Choroid plexus epithelial cell (primary cell): ENCODE data around the gene CIRBP.
"Not testable (repeated sequence)": the region's sequence is repeated elsewhere in the genome, so short reads cannot be mapped to it uniquely, and the experiment has no call there.

Source experiments
- DNase-seq: peaks from one replicate; pipeline ENCODE4 v3.0.0-alpha.2; 2010; ENCODE audit warnings: low read depth
- H3K4me3 ChIP-seq: 2 replicates; pipeline ENCODE4 v1.5.1; 2011; ENCODE audit warnings: low read depth, mild to moderate bottlenecking, control low read depth, low read length, moderate library complexity
- TF ChIP-seq, protein P1 (sequence below): conservative IDR thresholded peaks from 2 replicates; pipeline ENCODE4 v1.5.1; 2011; ENCODE audit warnings: low read depth, mild to moderate bottlenecking, control low read depth, inconsistent platforms, low read length, moderate library complexity

Gene CIRBP

DNA sequence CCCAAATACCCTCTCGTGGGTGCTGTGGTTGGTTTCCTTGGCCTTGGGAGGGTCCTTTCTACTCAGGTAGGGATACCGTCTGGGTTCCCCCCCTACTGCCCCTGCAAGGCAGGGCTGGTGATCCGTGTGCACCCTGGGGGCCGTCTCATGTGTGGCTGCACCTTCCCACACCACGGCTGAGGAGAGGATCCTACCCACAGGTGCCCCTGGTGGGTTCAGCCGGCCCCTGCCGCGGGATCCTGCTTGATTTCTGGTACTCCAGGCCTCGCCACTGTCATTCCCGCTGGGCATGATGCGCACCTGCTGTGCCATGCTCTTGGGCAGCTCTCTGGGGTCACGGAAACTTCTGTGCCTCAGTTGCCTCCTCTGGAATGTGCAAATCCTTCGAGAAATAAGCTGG, 47.3 kb downstream of the CIRBP start:
- TF ChIP-seq, protein P1, sequence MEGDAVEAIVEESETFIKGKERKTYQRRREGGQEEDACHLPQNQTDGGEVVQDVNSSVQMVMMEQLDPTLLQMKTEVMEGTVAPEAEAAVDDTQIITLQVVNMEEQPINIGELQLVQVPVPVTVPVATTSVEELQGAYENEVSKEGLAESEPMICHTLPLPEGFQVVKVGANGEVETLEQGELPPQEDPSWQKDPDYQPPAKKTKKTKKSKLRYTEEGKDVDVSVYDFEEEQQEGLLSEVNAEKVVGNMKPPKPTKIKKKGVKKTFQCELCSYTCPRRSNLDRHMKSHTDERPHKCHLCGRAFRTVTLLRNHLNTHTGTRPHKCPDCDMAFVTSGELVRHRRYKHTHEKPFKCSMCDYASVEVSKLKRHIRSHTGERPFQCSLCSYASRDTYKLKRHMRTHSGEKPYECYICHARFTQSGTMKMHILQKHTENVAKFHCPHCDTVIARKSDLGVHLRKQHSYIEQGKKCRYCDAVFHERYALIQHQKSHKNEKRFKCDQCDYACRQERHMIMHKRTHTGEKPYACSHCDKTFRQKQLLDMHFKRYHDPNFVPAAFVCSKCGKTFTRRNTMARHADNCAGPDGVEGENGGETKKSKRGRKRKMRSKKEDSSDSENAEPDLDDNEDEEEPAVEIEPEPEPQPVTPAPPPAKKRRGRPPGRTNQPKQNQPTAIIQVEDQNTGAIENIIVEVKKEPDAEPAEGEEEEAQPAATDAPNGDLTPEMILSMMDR, result no peak
- no peak for DNase-seq

DNA sequence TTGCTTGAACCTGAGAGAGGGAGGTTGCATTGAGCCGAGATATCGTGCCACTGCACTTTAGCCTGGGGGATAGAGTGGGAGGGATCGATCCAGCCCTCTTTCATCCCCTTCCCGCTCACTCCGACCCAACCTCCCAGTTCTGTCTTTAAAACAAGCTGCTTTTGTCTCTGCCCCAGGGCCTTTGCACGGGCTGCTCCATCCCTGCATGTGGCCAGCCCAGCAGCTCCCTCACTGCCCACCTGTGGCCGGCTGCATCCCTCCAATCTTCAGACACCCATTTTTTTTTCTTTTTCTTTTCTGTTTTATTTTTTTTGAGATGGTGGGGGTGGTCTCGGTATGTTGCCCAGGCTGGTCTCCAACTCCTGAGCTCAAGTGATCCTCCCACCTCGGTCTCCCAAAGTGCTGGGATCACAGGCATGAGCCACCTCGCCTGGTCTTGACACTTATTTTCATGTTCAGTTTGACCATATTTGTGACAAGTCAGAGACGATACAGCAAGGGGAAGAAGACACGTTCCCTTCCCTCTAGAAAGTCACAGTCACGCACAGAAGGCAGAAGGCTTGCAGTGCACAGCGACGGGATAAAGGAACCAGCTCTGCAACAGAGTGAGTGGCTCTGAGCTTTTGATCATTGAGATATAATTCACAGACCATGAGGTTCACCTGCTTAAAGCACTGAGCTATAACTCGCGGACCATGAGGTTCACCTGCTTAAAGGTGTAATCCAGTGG, 48.3 kb downstream of the CIRBP start:
- no peak for DNase-seq
- TF ChIP-seq, protein P1, result no peak
- no peak overlapping the region for H3K4me3 ChIP-seq

More for the DNA sequence above, 47.3 kb downstream of the CIRBP start:
- no peak overlapping the region for H3K4me3 ChIP-seq

DNA sequence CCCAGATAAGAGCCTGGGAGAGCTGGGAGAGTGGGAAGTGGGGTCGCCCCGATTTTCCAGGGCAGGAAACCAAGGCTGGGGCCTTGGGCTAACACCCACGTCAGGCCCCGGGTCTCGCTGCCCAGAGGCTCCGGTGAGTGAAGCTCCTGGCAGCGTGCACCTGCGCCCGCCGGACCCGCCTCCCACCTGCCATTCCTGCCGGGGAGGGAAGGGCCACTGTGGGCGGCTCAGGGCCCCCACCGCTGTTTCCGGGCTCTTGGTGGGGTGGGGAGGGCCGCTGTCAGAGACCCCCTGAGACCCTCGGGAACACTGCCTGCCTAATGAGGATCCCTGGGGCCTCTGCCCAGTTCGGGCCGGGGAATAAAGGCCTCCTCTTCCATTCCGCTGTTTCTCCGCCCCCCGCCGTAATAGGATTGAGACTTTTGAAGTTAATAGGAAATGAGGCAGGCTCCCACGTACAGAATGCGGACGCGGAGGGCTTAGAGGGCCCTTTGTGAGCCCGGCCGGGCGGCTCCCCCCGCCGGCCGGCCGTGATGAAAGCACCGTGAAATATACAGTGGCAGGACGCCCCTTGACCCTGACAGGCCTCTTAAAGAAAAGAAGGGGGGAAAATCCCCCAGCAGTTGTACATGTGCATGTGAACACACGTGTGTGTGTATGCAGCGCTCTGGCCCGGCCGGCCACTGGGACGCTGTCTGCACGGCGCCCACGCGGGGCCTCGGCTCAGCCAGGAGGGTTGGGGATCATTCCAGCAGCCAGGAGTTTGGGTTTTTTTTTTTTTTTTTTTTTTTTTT, 49.7 kb downstream of the CIRBP start:
- no peak for DNase-seq
- TF ChIP-seq, protein P1, result no peak
- H3K4me3 ChIP-seq, result no peak overlapping the region

DNA sequence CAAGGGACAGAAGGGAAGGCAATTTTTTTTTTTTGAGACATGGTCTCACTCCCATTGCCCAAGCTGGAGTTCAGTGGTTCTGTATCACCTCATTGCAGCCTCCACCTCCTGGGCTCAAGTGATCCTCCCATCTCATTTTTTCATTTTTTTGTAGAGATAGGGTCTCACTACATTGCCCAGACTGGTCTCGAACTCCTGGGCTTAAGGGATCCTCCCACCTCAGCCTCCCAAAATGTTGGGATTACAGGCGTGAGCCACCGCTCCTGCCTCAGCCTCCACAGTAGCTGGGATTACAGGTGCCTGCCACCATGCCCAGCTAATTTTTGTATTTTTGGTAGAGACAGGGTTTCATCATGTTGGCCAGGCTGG, 51.1 kb downstream of the CIRBP start:
- not testable (repeated sequence) for DNase-seq, H3K4me3 ChIP-seq

DNA sequence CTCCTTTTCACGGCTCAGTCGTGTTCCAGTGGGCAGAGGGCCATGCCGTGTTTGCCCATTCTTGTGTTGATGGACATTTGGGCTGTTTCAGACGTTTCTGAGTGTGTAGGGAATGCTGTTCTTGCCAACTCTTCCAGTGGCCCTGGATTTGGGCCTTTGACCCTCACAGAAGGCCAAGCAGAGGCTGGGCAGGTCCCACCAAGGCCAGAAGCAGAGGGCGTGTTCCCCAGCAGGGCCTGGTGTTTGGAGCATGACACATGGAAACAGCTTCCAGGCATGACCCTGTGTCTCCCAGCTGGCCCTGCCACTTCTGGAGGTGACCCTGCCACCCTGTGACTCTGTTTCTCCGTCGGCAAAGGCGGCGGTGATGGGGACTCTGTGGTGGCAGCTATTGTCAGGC, 52.4 kb downstream of the CIRBP start:
- DNase-seq, result no peak
- TF ChIP-seq, protein P1, result no peak
- no peak overlapping the region for H3K4me3 ChIP-seq

DNA sequence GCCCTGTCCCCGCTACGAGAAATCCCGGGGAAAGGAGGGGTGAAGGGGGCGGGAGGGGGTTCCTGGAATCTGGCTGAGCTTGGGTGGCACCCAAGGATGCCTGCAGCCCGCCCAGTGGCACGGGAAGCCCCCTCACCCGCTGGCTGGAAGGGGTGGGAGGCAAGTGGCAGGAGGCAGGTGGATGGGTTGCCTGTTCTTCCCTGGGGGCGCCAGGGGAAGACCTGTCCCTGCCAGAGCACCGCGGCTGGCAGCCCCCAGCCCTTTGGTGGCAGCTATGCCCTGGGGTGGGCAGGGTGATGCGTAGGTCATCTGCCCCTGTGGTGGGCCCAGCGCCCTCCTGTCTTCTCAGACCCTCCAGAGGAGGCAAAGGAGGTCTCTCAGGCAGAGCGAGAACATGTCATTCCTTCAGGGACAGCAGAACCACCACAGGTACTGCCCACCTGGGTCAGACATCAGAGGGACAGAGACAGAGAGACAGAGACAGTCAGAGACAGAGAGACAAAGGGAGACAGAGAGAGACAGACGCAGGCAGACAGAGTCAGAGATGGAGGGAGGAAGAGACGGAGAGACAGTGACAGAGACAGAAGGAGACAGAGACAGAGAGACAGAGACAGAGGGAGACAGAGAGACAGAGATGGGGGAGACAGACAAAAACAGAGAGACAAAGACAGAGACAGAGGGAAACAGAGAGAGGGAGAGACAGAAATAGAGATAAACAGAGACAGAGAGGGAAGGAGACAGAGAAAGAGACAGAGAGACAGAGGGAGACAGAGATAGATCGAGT, 53.3 kb downstream of the CIRBP start:
- no peak for DNase-seq
- TF ChIP-seq, protein P1, result no peak
- no peak overlapping the region for H3K4me3 ChIP-seq

DNA sequence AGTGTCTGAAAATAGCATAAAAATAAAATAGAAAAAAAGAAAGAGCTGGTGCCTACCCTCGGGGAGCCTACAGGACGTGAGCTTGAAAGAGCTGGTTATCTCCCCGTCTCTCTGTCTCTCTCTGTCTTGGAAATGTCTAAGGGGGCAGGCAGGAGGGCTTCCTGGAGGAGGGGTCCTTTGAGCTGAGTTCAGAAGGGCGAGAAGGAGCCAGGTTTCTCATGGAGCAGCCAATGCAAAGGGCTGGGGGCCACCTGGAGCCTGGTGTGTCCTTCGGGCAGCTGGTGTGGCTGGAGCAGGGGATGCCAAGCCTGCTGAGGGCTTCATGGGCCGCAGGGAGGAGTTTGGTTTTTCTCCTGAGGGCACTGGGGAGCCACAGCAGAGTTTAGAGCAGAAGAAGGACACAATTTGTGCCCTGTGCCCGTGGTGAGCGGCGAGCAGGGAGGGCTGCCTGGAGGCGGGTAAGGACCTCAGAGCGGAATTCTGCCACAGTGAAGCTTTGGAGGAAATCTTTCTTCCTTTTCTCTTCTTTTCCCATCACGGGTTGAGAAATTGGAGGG, 55.2 kb downstream of the CIRBP start:
- TF ChIP-seq, protein P1, result no peak
- DNase-seq, result no peak
- no peak overlapping the region for H3K4me3 ChIP-seq
